Testis (tissue), 3 donors: Measurements from ENCODE around the gene WIF1. TPM values are rescaled to one million over a fixed set of nuclear protein-coding genes. Genes with fewer than 3 reads are reported as not detected.

Experiments
- DNase-seq: peaks from one replicate; pipeline ENCODE4 v3.0.0-alpha.2; 2019
- H3K27ac ChIP-seq, 2 donors: fragments of 200-600 bp; sonication (generic); one replicate each; pipeline ENCODE4 v1.5.1; 2019
- H3K27me3 ChIP-seq: fragments of 200-600 bp; sonication (generic); one replicate; pipeline ENCODE4 v1.5.1; 2019
- H3K36me3 ChIP-seq: fragments of 200-600 bp; sonication (generic); one replicate; pipeline ENCODE4 v1.5.1; 2017; ENCODE audit warnings: low read depth; ENCODE audit errors: missing control alignments
- H3K4me1 ChIP-seq: fragments of 200-600 bp; sonication (generic); one replicate; pipeline ENCODE4 v1.5.1; 2019
- H3K4me3 ChIP-seq, 2 donors: fragments of 200-600 bp; sonication (generic); one replicate each; pipeline ENCODE4 v1.5.1; 2017 to 2019
- H3K9me3 ChIP-seq: fragments of 200-600 bp; sonication (generic); one replicate; pipeline ENCODE4 v1.5.1; 2017
- POLR2A ChIP-seq: fragments of 450-650 bp; IDR thresholded peaks from one replicate; pipeline ENCODE4 v1.6.1; 2017; ENCODE audit warnings: antibody characterized with exemption, mild to moderate bottlenecking, moderate library complexity
- WGBS, 2 donors: methylation state at CpG; one replicate each; pipeline ENCODE4 v1.1.5; 2018; 5-methylcytosine and 5-hydroxymethylcytosine counted together
- intact Hi-C: fragments of 100-400 bp; cut with DNase I; formaldehyde crosslinking; loops from one replicate; pipeline ENCODE4 v1.15.1; 2023; ENCODE audit warnings: low total_unique reads
- polyA plus RNA-seq: library from polyadenylated mRNA; stranded (reverse); fragments of 350-450 nt; fragmentation: Illumina TruSeq; extraction: RNeasy Lipid Tissue Mini Kit (QIAGEN cat#74804); gene quantifications from one replicate; pipeline ENCODE4 v1.2.3, GENCODE V29; 2014; ENCODE audit warnings: low read depth, low replicate concordance; ENCODE audit not compliant: insufficient read depth
- total RNA-seq, 2 donors: library from RNA; depleted of rRNA; stranded (reverse); fragments of >200 nt; gene quantifications; one replicate each; pipeline ENCODE4 v1.2.3, GENCODE V29; 2016
- TF ChIP-seq, protein P1 (sequence below), 3 experiments: fragments of 450-650 bp in 2 of 3; fragments of 200-600 bp in 1 of 3; sonication (generic) in 1 of 3; IDR thresholded peaks; one replicate each; pipeline ENCODE4 v1.5.1; 2016 to 2019; ENCODE audit warnings: antibody characterized with exemption in 3 of 3, mild to moderate bottlenecking in 2 of 3, moderate library complexity in 1 of 3

The WIF1 gene
- total and polyA plus RNA-seq, 3 donors from 2014 or later: 0.87 to 4.5 (median 3.1) TPM

- no peak overlapping the region for H3K4me3 ChIP-seq
- no peaks in the 10 kb centered on the region for H3K27me3 ChIP-seq
- no peaks in the 10 kb centered on the region for H3K9me3 ChIP-seq
- H3K27ac ChIP-seq: no peak overlapping the region
- H3K4me1 ChIP-seq: peaks cover 5% of the 10 kb centered on the region
- H3K36me3 ChIP-seq: no peaks in the 10 kb centered on the region
- no peak for DNase-seq
- intact Hi-C loops: no loop called here
- TF ChIP-seq POLR2A: no peak
- TF ChIP-seq, protein P1, sequence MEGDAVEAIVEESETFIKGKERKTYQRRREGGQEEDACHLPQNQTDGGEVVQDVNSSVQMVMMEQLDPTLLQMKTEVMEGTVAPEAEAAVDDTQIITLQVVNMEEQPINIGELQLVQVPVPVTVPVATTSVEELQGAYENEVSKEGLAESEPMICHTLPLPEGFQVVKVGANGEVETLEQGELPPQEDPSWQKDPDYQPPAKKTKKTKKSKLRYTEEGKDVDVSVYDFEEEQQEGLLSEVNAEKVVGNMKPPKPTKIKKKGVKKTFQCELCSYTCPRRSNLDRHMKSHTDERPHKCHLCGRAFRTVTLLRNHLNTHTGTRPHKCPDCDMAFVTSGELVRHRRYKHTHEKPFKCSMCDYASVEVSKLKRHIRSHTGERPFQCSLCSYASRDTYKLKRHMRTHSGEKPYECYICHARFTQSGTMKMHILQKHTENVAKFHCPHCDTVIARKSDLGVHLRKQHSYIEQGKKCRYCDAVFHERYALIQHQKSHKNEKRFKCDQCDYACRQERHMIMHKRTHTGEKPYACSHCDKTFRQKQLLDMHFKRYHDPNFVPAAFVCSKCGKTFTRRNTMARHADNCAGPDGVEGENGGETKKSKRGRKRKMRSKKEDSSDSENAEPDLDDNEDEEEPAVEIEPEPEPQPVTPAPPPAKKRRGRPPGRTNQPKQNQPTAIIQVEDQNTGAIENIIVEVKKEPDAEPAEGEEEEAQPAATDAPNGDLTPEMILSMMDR (IDR thresholded peaks at IDR 0.05): no peak
These were observed 43.7 kb upstream of the WIF1 start for GRCh38 chr12:65164774-65165173.

GRCh38 chr12:65164244-65164643 lies 43.1 kb upstream of the WIF1 start:
- Histone ChIP-seq H3K4me3 (no peak overlapping the region), H3K9me3 (no peaks in the 10 kb centered on the region), H3K4me1 (peaks cover 5% of the 10 kb centered on the region), H3K27ac (no peak overlapping the region), H3K36me3 (no peaks in the 10 kb centered on the region), H3K27me3 (no peaks in the 10 kb centered on the region)
- WGBS, 2 donors: 92 to 99% methylated on average over 2 of the region's 2 CpGs
- TF ChIP-seq, protein P1 (IDR thresholded peaks at IDR 0.05): no peak
- no peak for TF ChIP-seq POLR2A
- intact Hi-C loops: no loop called here
- DNase-seq: no peak

GRCh38 chr12:65162609-65163008 lies 41.5 kb upstream of the WIF1 start:
- intact Hi-C loops: no loop called here
- H3K4me3 ChIP-seq: no peak overlapping the region
- TF ChIP-seq POLR2A: no peak
- TF ChIP-seq, protein P1 (IDR thresholded peaks at IDR 0.05): no peak
- H3K36me3 ChIP-seq: no peaks in the 10 kb centered on the region
- no peaks in the 10 kb centered on the region for H3K9me3 ChIP-seq
- no peak for DNase-seq
- H3K4me1 ChIP-seq: no peaks in the 10 kb centered on the region
- no peaks in the 10 kb centered on the region for H3K27me3 ChIP-seq
- H3K27ac ChIP-seq: no peak overlapping the region
- 92 to 98% methylated on average over 1 of the region's 1 CpG for WGBS, 2 donors

DNA sequence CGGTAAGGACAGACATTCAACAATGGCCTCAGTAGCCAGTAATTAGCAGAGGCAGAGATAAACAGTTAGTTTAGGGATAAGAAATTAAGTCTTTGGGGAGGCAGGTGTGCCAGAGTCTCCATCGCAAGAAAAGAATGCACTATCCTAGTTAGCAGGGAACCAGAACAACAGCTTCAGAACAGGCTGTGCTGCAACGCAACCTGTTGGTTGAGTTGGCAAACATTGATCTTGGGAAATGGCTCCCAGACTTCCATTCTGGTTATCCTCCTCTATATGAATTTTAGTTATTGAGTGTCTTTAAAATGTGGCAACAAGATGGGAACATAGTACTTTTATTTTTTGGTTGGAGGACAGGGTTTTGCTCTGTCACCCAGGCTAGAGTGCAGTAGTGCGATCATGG lies 36.0 kb upstream of the WIF1 start:
- 84 to 89% methylated on average over 4 of the region's 4 CpGs for WGBS, 2 donors
- intact Hi-C loops: no loop called here
- no peak for DNase-seq
- Histone ChIP-seq H3K4me1 (no peaks in the 10 kb centered on the region), H3K9me3 (no peaks in the 10 kb centered on the region), H3K27me3 (no peaks in the 10 kb centered on the region), H3K4me3 (no peak overlapping the region), H3K27ac (no peak overlapping the region), H3K36me3 (no peaks in the 10 kb centered on the region)
- TF ChIP-seq POLR2A: no peak
- TF ChIP-seq, protein P1 (IDR thresholded peaks at IDR 0.05): no peak

- intact Hi-C loops: no loop called here
- H3K27ac ChIP-seq: no peak overlapping the region
- H3K36me3 ChIP-seq: no peaks in the 10 kb centered on the region
- no peak for DNase-seq
- no peaks in the 10 kb centered on the region for H3K9me3 ChIP-seq
- H3K4me3 ChIP-seq: no peak overlapping the region
- no peaks in the 10 kb centered on the region for H3K4me1 ChIP-seq
- WGBS, 2 donors: 69 to 75% methylated on average over 2 of the region's 2 CpGs
- TF ChIP-seq, protein P1 (IDR thresholded peaks at IDR 0.05): no peak
- TF ChIP-seq POLR2A: no peak
- H3K27me3 ChIP-seq: no peaks in the 10 kb centered on the region
These were observed 35.3 kb upstream of the WIF1 start for GRCh38 chr12:65156366-65156841.
